WTC11 (cell line): ENCODE measurements around the gene DNAAF9. TPM values are rescaled to one million over a fixed set of nuclear protein-coding genes. Genes with fewer than 3 reads are reported as not detected.

Source experiments
- ATAC-seq: fragments of 200-7000 bp; cut with Tn5 transposase; 2 replicates; pipeline ENCODE4 v1.10.0; 2021; ENCODE audit warnings: mild to moderate bottlenecking, moderate library complexity
- CTCF ChIA-PET: fragments of 300-600 bp; sonication (Branson Sonifier 250); formaldehyde crosslinking; loops from one replicate; lab custom pipeline; 2021; ENCODE audit warnings: antibody characterized with exemption; lab: Charles Lee
- POLR2A ChIA-PET: fragments of 350-600 bp; sonication (Branson Sonifier 250); formaldehyde crosslinking; loops from one replicate; lab custom pipeline; 2021; ENCODE audit warnings: antibody characterized with exemption; lab: Charles Lee
- DNase-seq: peaks from one replicate; pipeline ENCODE4 v3.0.0; 2021; ENCODE audit warnings: low spot score
- H3K27ac Mint-ChIP-seq: 2 replicates; pipeline ENCODE4 v1.8.0; 2021; ENCODE audit warnings: mixed read lengths
- H3K27me3 Mint-ChIP-seq: 2 replicates; pipeline ENCODE4 v1.8.0; 2021; ENCODE audit warnings: low read depth, mild to moderate bottlenecking, moderate library complexity, mixed read lengths
- H3K36me3 Mint-ChIP-seq: 2 replicates; pipeline ENCODE4 v1.8.0; 2021; ENCODE audit warnings: mixed read lengths
- H3K4me1 Mint-ChIP-seq: 2 replicates; pipeline ENCODE4 v1.8.0; 2022; ENCODE audit warnings: mixed read lengths
- H3K4me3 Mint-ChIP-seq: 2 replicates; pipeline ENCODE4 v1.8.0; 2021; ENCODE audit warnings: mild to moderate bottlenecking, moderate library complexity, mixed read lengths
- H3K9me3 Mint-ChIP-seq: 2 replicates; pipeline ENCODE4 v1.8.0; 2021; ENCODE audit warnings: mixed read lengths
- CREB1 ChIP-seq: sonication (generic); formaldehyde crosslinking; IDR thresholded peaks from 2 replicates; pipeline ENCODE4 v1.8.0; 2023; ENCODE audit warnings: mild to moderate bottlenecking, missing genetic modification reagents
- CTCF ChIP-seq: fragments of 200-600 bp; IDR thresholded peaks from 2 replicates; pipeline ENCODE4 v1.8.0; 2022; ENCODE audit warnings: antibody characterized with exemption
- E2F4 ChIP-seq: sonication (generic); formaldehyde crosslinking; IDR thresholded peaks from 2 replicates; pipeline ENCODE4 v1.8.1; 2022; ENCODE audit warnings: low read depth, mild to moderate bottlenecking, moderate library complexity, missing genetic modification reagents, borderline replicate concordance
- E2F5 ChIP-seq: sonication (generic); formaldehyde crosslinking; IDR thresholded peaks from 2 replicates; pipeline ENCODE4 v1.8.1; 2022; ENCODE audit warnings: mild to moderate bottlenecking, moderate library complexity, missing genetic modification reagents
- GRHL2 ChIP-seq: fragments of 250-450 bp; sonication (Bioruptor Pico); IDR thresholded peaks from 2 replicates; pipeline ENCODE4 v1.8.0; 2022; ENCODE audit warnings: mild to moderate bottlenecking, moderate library complexity; ENCODE audit not compliant: insufficient replicate concordance, severe bottlenecking
- JAZF1 ChIP-seq: fragments of 250-450 bp; sonication (Bioruptor Pico); IDR thresholded peaks from 2 replicates; pipeline ENCODE4 v1.9.0; 2021; ENCODE audit warnings: moderate library complexity, mild to moderate bottlenecking, inconsistent platforms
- MXD4 ChIP-seq: fragments of 250-450 bp; sonication (Bioruptor Pico); IDR thresholded peaks from 2 replicates; pipeline ENCODE4 v1.8.0; 2021; ENCODE audit warnings: mild to moderate bottlenecking, moderate library complexity, borderline replicate concordance
- NR2C2 ChIP-seq: sonication (generic); formaldehyde crosslinking; IDR thresholded peaks from 2 replicates; pipeline ENCODE4 v1.8.0; 2022; ENCODE audit warnings: mild to moderate bottlenecking, missing genetic modification reagents
- ZNF121 ChIP-seq: sonication (generic); formaldehyde crosslinking; IDR thresholded peaks from 2 replicates; pipeline ENCODE4 v1.8.0; 2023; ENCODE audit warnings: missing genetic modification reagents
- ZNF232 ChIP-seq: sonication (generic); formaldehyde crosslinking; IDR thresholded peaks from 2 replicates; pipeline ENCODE4 v1.8.0; 2022; ENCODE audit warnings: mild to moderate bottlenecking, missing genetic modification reagents
- ZNF281 ChIP-seq: sonication (generic); formaldehyde crosslinking; IDR thresholded peaks from 2 replicates; pipeline ENCODE4 v1.8.0; 2023; ENCODE audit warnings: mild to moderate bottlenecking, missing genetic modification reagents
- ZNF396 ChIP-seq: fragments of 250-450 bp; sonication (Bioruptor Pico); IDR thresholded peaks from 2 replicates; pipeline ENCODE4 v1.8.0; 2021; ENCODE audit warnings: mild to moderate bottlenecking, moderate library complexity, borderline replicate concordance
- ZNF425 ChIP-seq: fragments of 250-450 bp; sonication (Bioruptor Pico); conservative IDR thresholded peaks from 2 replicates; pipeline ENCODE4 v1.9.0; 2021; ENCODE audit warnings: mild to moderate bottlenecking
- ZSCAN18 ChIP-seq: fragments of 250-450 bp; sonication (Bioruptor Pico); IDR thresholded peaks from 2 replicates; pipeline ENCODE4 v2.1.2; 2022; ENCODE audit warnings: mild to moderate bottlenecking, moderate library complexity
- total RNA-seq: library from RNA; stranded (reverse); gene quantifications from 3 replicates; pipeline ENCODE4 v1.2.3, GENCODE V29; 2021
- TF ChIP-seq, protein P1 (sequence below): sonication (generic); formaldehyde crosslinking; IDR thresholded peaks from 2 replicates; pipeline ENCODE4 v1.8.0; 2023; ENCODE audit warnings: missing genetic modification reagents, mild to moderate bottlenecking, borderline replicate concordance
- TF ChIP-seq, protein P2 (sequence below): sonication (generic); formaldehyde crosslinking; IDR thresholded peaks from 2 replicates; pipeline ENCODE4 v1.8.1; 2022; ENCODE audit warnings: mild to moderate bottlenecking, missing genetic modification reagents, moderate library complexity, borderline replicate concordance

DNAAF9 gene
- total RNA-seq, 1 experiment from 2014 or later, result 6.3 TPM

DNA sequence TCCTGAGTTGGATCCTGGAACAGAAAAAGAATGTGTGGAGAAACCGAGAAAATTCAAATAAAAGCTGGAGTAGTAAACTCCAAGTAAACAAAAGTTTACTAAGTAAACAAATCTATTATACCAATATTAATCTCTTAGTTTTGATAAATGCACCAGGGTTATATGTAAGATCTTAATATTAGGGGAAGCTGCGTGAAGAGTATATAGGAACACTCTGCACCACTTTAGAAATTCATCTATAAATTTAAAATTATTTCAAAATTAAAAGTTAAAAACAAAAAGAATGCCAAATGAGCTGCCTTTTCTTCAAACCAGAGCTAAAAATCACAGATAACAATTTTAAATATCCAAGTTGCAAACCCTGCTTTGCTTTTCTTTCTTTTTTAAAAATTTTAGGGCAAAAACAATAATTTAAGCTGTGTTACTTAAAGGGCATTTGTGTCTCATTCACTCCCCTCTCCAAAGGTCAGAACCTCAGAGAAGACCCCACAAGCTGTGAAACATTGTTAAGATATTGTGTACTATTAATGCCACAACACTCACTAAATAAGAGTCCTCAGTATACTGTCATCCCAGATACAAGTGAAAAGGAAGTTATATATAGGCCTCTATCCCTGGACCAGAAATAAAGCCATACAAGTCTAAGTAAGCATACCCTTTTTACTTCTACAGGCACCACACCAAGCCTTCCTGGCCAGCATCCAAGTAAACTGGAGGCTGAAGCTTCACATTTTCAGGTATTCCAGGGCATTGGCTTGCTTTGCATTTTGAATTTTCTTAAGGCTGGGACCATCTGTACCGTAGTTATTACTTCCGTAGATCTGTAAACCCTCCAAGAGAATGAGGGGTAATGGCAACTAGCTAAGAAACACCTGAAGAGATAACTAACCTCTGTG is 7.0 kb downstream of the DNAAF9 start (continued):
- TF ChIP-seq CTCF, result no peak
- no peak for TF ChIP-seq ZNF396 (CRISPR knock-in tag)
- no peak for TF ChIP-seq E2F4
- TF ChIP-seq, protein P1, sequence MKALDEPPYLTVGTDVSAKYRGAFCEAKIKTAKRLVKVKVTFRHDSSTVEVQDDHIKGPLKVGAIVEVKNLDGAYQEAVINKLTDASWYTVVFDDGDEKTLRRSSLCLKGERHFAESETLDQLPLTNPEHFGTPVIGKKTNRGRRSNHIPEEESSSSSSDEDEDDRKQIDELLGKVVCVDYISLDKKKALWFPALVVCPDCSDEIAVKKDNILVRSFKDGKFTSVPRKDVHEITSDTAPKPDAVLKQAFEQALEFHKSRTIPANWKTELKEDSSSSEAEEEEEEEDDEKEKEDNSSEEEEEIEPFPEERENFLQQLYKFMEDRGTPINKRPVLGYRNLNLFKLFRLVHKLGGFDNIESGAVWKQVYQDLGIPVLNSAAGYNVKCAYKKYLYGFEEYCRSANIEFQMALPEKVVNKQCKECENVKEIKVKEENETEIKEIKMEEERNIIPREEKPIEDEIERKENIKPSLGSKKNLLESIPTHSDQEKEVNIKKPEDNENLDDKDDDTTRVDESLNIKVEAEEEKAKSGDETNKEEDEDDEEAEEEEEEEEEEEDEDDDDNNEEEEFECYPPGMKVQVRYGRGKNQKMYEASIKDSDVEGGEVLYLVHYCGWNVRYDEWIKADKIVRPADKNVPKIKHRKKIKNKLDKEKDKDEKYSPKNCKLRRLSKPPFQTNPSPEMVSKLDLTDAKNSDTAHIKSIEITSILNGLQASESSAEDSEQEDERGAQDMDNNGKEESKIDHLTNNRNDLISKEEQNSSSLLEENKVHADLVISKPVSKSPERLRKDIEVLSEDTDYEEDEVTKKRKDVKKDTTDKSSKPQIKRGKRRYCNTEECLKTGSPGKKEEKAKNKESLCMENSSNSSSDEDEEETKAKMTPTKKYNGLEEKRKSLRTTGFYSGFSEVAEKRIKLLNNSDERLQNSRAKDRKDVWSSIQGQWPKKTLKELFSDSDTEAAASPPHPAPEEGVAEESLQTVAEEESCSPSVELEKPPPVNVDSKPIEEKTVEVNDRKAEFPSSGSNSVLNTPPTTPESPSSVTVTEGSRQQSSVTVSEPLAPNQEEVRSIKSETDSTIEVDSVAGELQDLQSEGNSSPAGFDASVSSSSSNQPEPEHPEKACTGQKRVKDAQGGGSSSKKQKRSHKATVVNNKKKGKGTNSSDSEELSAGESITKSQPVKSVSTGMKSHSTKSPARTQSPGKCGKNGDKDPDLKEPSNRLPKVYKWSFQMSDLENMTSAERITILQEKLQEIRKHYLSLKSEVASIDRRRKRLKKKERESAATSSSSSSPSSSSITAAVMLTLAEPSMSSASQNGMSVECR (CRISPR knock-in tag), result no peak
- TF ChIP-seq, protein P2, sequence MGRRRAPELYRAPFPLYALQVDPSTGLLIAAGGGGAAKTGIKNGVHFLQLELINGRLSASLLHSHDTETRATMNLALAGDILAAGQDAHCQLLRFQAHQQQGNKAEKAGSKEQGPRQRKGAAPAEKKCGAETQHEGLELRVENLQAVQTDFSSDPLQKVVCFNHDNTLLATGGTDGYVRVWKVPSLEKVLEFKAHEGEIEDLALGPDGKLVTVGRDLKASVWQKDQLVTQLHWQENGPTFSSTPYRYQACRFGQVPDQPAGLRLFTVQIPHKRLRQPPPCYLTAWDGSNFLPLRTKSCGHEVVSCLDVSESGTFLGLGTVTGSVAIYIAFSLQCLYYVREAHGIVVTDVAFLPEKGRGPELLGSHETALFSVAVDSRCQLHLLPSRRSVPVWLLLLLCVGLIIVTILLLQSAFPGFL (CRISPR knock-in tag), result no peak
- TF ChIP-seq ZSCAN18 (CRISPR knock-in tag), result no peak
- no peak for TF ChIP-seq MXD4 (CRISPR knock-in tag)
- TF ChIP-seq GRHL2 (CRISPR knock-in tag), result no peak

DNA sequence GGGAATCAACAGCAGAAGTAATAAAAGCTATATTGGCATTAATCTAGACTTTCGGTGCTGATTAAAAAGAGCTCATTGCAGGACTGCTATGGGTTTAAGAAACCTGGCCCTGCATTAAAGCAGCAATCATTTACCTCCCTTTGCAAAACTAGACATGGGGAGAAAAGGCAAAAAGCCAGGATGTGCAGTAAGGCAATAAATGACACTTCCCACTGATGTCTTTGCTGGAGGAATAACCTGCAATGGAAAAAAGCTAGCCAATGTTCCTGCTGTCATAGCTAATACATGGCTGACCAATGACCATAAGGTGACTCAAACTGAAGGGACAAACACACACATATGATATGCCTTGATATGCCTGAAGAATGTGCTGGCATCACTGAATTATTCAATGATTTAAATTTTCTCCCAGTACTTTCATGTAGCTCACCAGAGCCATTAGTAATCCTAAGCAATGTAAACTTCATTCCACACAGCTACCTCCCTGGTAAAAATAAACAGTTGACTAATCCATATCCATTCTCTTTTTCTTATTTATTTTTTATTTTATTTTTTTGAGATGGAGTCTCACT is 8.7 kb downstream of the DNAAF9 start:
- POLR2A ChIA-PET, result no interaction called here
- no peak for DNase-seq
- Mint-ChIP-seq H3K9me3 (peaks cover 12% of the 10 kb centered on the region), H3K27ac (no peak overlapping the region), H3K4me3 (no peak overlapping the region), H3K27me3 (no peaks in the 10 kb centered on the region), H3K36me3 (peaks cover 11% of the 10 kb centered on the region), H3K4me1 (0 out of 2 replicates have a peak, but pooled peaks cover 3% of the 10 kb centered on the region)
- CTCF ChIA-PET, result interaction anchor here (0.6 to 1.0 kb wide), 3 partner anchors 50 to 165 kb away, joined by 3 to 4 read pairs (median 3); no protein-coding TSS in a partner anchor
- no peak for ATAC-seq
- no peak for TF ChIP-seq ZNF121 (CRISPR knock-in tag)
- TF ChIP-seq CREB1, result no peak
- TF ChIP-seq ZNF425 (CRISPR knock-in tag), result no peak
- no peak for TF ChIP-seq NR2C2 (CRISPR knock-in tag)
- no peak for TF ChIP-seq ZNF232 (CRISPR knock-in tag)
- no peak for TF ChIP-seq E2F5 (CRISPR knock-in tag)
- no peak for TF ChIP-seq JAZF1 (CRISPR knock-in tag)
- no peak for TF ChIP-seq ZNF281
